Osteoblast (primary cell): Measurements from ENCODE around the gene TIPIN. TPM values are rescaled to one million over a fixed set of nuclear protein-coding genes. Genes with fewer than 3 reads are reported as not detected.
"Not testable (repeated sequence)": the region's sequence is repeated elsewhere in the genome, so short reads cannot be mapped to it uniquely, and the experiment has no call there.

Experiments
- DNase-seq: peaks from one replicate; pipeline ENCODE4 v3.0.0; 2011; ENCODE audit warnings: low spot score, mixed read lengths; ENCODE audit not compliant: insufficient read length; ENCODE audit errors: missing footprints
- H2AFZ ChIP-seq: 2 replicates; pipeline ENCODE4 v1.6.0; 2011; ENCODE audit warnings: mild to moderate bottlenecking, low read length
- H3K27ac ChIP-seq: 2 replicates; pipeline ENCODE4 v1.5.1; 2011; ENCODE audit warnings: mild to moderate bottlenecking, low read depth, low read length, moderate library complexity
- H3K27me3 ChIP-seq: 2 replicates; pipeline ENCODE4 v1.6.0; 2012; ENCODE audit warnings: mild to moderate bottlenecking, control low read depth, inconsistent platforms, low read length, moderate library complexity; ENCODE audit not compliant: insufficient read depth
- H3K36me3 ChIP-seq: 2 replicates; pipeline ENCODE4 v1.5.1; 2011; ENCODE audit warnings: mild to moderate bottlenecking, low read length, control low read depth, moderate library complexity; ENCODE audit not compliant: insufficient read depth
- H3K4me1 ChIP-seq: 2 replicates; pipeline ENCODE4 v1.5.1; 2011; ENCODE audit warnings: mild to moderate bottlenecking, low read length, control low read depth, moderate library complexity; ENCODE audit not compliant: insufficient read depth
- H3K4me2 ChIP-seq: 2 replicates; pipeline ENCODE4 v1.6.0; 2011; ENCODE audit warnings: mild to moderate bottlenecking, low read length; ENCODE audit not compliant: insufficient read depth
- H3K4me3 ChIP-seq: fragments of 200-600 bp; sonication (generic); 3 replicates; pipeline ENCODE4 v1.5.1; 2012; ENCODE audit warnings: mild to moderate bottlenecking, low read length, inconsistent platforms; ENCODE audit not compliant: insufficient read depth
- H3K79me2 ChIP-seq: 2 replicates; pipeline ENCODE4 v1.6.0; 2012; ENCODE audit warnings: mild to moderate bottlenecking, low read length, control low read depth, inconsistent platforms; ENCODE audit not compliant: insufficient read depth
- H3K9me3 ChIP-seq: 2 replicates; pipeline ENCODE4 v1.5.1; 2011; ENCODE audit warnings: low read depth, low read length, control low read depth
- H4K20me1 ChIP-seq: 2 replicates; pipeline ENCODE4 v1.6.0; 2012; ENCODE audit warnings: mild to moderate bottlenecking, low read length, control low read depth; ENCODE audit not compliant: insufficient read depth
- CTCF ChIP-seq: IDR thresholded peaks from 2 replicates; pipeline ENCODE4 v1.5.1; 2011; ENCODE audit warnings: mild to moderate bottlenecking, low read depth, low read length, moderate library complexity; ENCODE audit errors: extremely low read depth
- total RNA-seq: library from RNA; depleted of rRNA; stranded (reverse); fragments of >200 nt; gene quantifications from 2 replicates; pipeline ENCODE4 v1.2.3, GENCODE V29; 2012

The TIPIN gene
- total RNA-seq, 1 donor, result 9.0 TPM

GRCh38 chr15:66362776-66363175, 6.3 kb upstream of the TIPIN start:
- no peak for DNase-seq
- TF ChIP-seq CTCF, result no peak
- no peak overlapping the region for H3K27ac ChIP-seq
- no peaks in the 10 kb centered on the region for H3K27me3 ChIP-seq
- H4K20me1 ChIP-seq, result no peaks in the 10 kb centered on the region
- H3K4me3 ChIP-seq, result no peak overlapping the region
- H3K4me2 ChIP-seq, result no peak overlapping the region
- no peaks in the 10 kb centered on the region for H3K79me2 ChIP-seq
- no peak overlapping the region for H2AFZ ChIP-seq
- no peaks in the 10 kb centered on the region for H3K4me1 ChIP-seq
- H3K36me3 ChIP-seq, result no peaks in the 10 kb centered on the region
- H3K9me3 ChIP-seq, result no peaks in the 10 kb centered on the region

GRCh38 chr15:66361745-66362460, 5.4 kb upstream of the TIPIN start:
- H3K4me1 ChIP-seq, H3K27ac ChIP-seq, H3K27me3 ChIP-seq, H3K4me2 ChIP-seq, H3K9me3 ChIP-seq, H3K36me3 ChIP-seq, H2AFZ ChIP-seq, H4K20me1 ChIP-seq, H3K79me2 ChIP-seq, H3K4me3 ChIP-seq: not testable (repeated sequence)
- DNase-seq, result peak; percentile 4

- Histone ChIP-seq H3K36me3 (no peaks in the 10 kb centered on the region), H3K4me2 (no peak overlapping the region), H4K20me1 (no peaks in the 10 kb centered on the region), H3K27me3 (no peaks in the 10 kb centered on the region), H3K79me2 (peaks cover 9% of the 10 kb centered on the region), H3K4me1 (peaks cover 3% of the 10 kb centered on the region), H3K9me3 (no peaks in the 10 kb centered on the region), H3K27ac (no peak overlapping the region), H3K4me3 (no peak overlapping the region), H2AFZ (no peak overlapping the region)
- no peak for DNase-seq
- TF ChIP-seq CTCF, result no peak
Measured at GRCh38 chr15:66359740-66360139, 3.3 kb upstream of the TIPIN start.

GRCh38 chr15:66356077-66356358, 467 bp downstream of the TIPIN start:
- peak overlapping the region; percentile 83 for H3K4me3 ChIP-seq
- H3K9me3 ChIP-seq, result no peaks in the 10 kb centered on the region
- no peak for TF ChIP-seq CTCF
- no peaks in the 10 kb centered on the region for H3K36me3 ChIP-seq
- H3K4me1 ChIP-seq, result peaks cover 3% of the 10 kb centered on the region
- peaks cover 9% of the 10 kb centered on the region for H3K79me2 ChIP-seq
- peak overlapping the region; percentile 87 for H3K4me2 ChIP-seq
- H3K27ac ChIP-seq, result peak overlapping the region; percentile 75
- peak; percentile 34 for DNase-seq
- H3K27me3 ChIP-seq, result no peaks in the 10 kb centered on the region
- H2AFZ ChIP-seq, result peak overlapping the region; percentile 83
- no peaks in the 10 kb centered on the region for H4K20me1 ChIP-seq

- not testable (repeated sequence) for H3K4me3 ChIP-seq, H2AFZ ChIP-seq, DNase-seq, H3K27me3 ChIP-seq, H3K4me1 ChIP-seq, H4K20me1 ChIP-seq, H3K9me3 ChIP-seq, H3K27ac ChIP-seq, H3K4me2 ChIP-seq, H3K36me3 ChIP-seq, H3K79me2 ChIP-seq
Measured at GRCh38 chr15:66348530-66348929, 8.0 kb downstream of the TIPIN start.
